ENCODE data around the gene LRP4.

Gene LRP4

DNA sequence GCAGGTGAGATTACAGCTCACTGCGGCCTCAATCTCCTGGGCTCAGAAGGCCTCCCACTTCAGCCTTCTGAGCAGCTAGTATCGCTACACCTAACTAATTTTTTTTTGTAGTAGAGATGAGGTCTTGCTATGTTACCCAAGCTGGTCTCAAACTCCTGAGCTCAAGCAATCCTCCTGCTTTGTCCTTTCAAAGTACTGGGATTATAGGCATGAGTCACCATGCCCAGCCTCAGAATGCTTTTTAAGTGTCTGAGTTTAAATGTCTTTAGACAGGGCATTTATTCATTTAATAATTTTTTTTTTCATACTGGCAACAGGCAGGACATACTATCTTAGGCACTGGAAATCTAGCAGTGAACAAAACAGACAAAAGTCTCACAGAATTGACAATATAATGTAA is 27.7 kb downstream of the LRP4 start:
- TF ChIP-seq, protein P1, sequence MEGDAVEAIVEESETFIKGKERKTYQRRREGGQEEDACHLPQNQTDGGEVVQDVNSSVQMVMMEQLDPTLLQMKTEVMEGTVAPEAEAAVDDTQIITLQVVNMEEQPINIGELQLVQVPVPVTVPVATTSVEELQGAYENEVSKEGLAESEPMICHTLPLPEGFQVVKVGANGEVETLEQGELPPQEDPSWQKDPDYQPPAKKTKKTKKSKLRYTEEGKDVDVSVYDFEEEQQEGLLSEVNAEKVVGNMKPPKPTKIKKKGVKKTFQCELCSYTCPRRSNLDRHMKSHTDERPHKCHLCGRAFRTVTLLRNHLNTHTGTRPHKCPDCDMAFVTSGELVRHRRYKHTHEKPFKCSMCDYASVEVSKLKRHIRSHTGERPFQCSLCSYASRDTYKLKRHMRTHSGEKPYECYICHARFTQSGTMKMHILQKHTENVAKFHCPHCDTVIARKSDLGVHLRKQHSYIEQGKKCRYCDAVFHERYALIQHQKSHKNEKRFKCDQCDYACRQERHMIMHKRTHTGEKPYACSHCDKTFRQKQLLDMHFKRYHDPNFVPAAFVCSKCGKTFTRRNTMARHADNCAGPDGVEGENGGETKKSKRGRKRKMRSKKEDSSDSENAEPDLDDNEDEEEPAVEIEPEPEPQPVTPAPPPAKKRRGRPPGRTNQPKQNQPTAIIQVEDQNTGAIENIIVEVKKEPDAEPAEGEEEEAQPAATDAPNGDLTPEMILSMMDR (IDR thresholded peaks at IDR 0.05; ENCODE audit: low read depth, low read length): no peak
- no peak overlapping the region for H3K4me3 ChIP-seq (ENCODE audit: low read depth, low read length)

DNA sequence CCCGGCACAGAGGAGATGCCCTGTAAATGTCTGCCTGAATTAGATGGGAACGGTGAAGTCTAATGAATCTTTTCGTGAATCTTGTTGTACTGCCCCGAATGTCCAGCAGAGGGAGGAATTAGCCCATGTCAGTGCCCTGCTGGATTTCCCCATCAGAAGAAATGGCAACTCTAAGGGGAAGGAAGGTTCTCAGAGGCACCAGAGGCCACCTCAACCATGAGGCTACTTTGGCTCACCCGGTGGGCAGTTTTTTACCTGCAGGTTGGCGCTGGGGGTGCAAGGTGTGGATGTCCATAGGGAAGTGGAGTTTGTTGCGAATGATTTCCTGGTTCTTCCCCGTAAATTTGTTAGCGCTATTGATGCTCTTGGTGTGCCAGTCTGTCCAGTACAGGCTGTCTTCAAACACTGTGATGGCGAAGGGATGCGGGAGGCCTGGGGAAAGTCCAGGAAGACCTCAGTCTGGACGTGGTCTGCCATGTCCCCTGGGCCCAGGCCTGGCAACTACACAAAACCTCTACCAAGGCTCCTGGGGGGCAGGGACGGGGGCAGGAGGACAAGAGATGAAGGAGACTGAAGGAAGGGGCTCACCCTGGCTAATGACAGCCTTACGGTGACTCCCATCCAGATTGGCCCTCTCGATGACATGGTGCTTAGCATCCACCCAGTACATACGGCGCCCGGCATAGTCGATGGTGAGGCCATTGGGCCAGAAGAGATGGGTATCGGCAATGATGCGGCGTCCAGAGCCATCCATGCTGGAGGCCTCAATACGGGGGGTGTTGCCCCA is 28.5 kb downstream of the LRP4 start:
- TF ChIP-seq, protein P1 (IDR thresholded peaks at IDR 0.05; ENCODE audit: low read depth, low read length): peak; percentile 82
- H3K4me3 ChIP-seq (ENCODE audit: low read depth, low read length): no peak overlapping the region

DNA sequence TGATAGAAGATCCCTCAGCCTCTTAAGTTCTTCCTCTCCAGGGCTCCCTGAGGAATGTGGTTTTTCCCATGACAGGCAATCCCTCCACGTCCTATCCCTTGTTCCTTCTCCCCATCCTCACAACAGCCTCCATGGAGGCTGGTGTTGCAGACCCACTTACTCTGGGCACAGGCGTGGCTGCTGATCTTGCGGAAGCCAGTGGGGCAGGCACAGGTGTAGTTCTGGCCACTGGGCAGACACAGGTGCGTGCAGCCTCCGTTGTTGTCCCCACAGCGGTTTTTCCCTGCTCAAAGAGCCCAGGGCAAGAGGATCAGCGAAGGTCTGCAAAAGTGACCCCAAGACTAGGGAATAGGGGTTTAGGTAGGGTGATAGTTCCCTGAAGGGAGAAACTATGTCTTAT is 29.1 kb downstream of the LRP4 start:
- TF ChIP-seq, protein P1 (IDR thresholded peaks at IDR 0.05; ENCODE audit: low read depth, low read length): no peak

DNA sequence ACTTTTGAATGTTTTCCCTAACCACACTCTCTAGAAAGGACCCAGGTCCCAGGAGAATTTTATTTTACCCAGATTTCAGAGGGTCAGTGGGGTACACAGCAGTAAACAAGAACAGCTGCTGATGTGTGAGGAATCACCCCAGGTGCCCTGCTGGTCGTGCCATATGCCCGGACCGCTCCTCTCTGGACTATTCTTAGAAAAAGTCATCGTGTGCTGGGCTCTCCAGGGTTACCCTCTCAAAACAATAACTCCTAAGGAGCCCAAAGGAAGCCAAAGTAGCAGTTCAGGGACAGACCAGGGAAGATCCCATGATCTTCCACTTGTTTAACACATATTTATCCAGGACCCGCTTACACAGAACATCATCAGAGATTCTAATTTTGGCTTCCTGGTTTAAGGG is 29.7 kb downstream of the LRP4 start:
- TF ChIP-seq, protein P1 (IDR thresholded peaks at IDR 0.05; ENCODE audit: low read depth, low read length): no peak
- H3K4me3 ChIP-seq (ENCODE audit: low read depth, low read length): no peak overlapping the region

More for the DNA sequence above, 29.1 kb downstream of the LRP4 start:
- no peak overlapping the region for H3K4me3 ChIP-seq (ENCODE audit: low read depth, low read length)

DNA sequence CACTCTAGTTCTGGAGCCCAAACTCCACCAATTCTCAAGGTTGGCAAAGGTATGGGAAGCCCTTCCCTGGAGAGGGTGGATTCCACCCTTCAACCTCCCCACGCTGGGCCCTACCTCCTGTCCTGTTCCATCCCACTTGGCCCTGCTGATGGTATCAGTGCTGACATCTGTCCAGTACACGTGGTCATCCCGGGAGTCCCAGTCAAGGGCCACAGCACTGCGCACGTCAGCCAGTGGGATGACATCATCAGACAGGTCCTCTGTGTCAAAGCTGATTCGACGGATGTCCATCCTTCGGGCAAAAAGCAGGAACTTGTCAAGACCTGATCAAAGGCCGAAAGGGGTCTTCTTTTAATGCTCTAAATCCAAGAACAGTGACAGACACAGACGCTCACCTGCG is 32.1 kb downstream of the LRP4 start:
- TF ChIP-seq, protein P1 (IDR thresholded peaks at IDR 0.05; ENCODE audit: low read depth, low read length): no peak
- H3K4me3 ChIP-seq (ENCODE audit: low read depth, low read length): no peak overlapping the region

DNA sequence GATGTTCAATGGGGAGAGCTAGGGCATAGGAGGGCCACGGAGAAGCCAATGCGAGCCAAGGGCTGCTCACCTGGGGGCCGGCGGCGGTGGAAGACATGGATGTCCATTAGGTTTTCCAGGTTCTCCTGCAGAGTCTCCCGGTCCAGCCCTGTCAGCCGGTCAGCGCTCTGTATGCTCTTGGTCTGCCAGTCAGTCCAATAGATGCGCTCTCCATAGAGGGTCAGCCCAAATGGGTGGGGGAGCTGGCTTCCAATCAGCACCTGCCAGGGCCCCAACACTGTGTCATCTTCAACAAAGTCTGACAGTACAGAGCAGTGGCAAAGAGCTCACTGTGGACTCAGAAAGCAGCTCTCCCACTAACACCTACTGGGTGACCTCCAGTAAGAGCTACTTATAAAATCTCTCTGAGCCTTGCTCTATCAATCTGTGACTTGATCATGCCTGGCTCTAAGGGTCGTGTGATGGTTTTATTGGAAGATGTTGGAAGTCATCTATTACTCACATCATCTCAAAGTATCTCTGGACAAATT is 39.2 kb downstream of the LRP4 start:
- H3K4me3 ChIP-seq (ENCODE audit: low read depth, low read length): no peak overlapping the region
- TF ChIP-seq, protein P1 (IDR thresholded peaks at IDR 0.05; ENCODE audit: low read depth, low read length): no peak

DNA sequence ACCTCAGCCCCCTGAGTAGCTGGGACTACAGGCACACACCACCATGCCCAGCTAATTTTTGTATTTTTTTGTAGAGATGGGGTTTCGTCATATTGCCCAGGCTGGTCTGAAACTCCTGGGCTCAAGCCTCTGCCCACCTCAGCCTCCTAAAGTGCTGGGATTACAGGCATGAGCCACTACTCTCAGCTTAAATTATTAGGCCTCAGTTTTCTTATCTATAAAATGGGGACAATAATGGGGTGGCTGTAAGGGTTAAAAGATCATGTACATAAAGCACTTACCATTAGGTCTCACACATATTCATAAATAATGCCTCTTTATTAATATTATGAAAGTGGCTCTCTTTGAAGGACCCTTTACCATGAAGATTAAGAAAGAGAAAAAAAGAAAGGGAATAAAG is 40.8 kb downstream of the LRP4 start:
- TF ChIP-seq, protein P1 (IDR thresholded peaks at IDR 0.05; ENCODE audit: low read depth, low read length): no peak
- no peak overlapping the region for H3K4me3 ChIP-seq (ENCODE audit: low read depth, low read length)
